Mucosa of gallbladder (tissue), 1 donor: ENCODE results near the gene NOVA1. TPM values are rescaled to one million over a fixed set of nuclear protein-coding genes. Genes with fewer than 3 reads are reported as not detected.

Source experiments
- DNase-seq: peaks from one replicate; pipeline ENCODE4 v3.0.0-alpha.2; 2020; ENCODE audit warnings: low spot score
- total RNA-seq: library from RNA; stranded (reverse); gene quantifications from one replicate; pipeline ENCODE4 v1.2.1, GENCODE V29; 2021
- donor health status: DM: no; HTN: no; CAD: no.

NOVA1 gene
- total RNA-seq, 1 donor from 2014 or later = 18.7 TPM

GRCh38 chr14:26594148-26594547, 3.7 kb downstream of the NOVA1 start:
- DNase-seq = no peak

DNA sequence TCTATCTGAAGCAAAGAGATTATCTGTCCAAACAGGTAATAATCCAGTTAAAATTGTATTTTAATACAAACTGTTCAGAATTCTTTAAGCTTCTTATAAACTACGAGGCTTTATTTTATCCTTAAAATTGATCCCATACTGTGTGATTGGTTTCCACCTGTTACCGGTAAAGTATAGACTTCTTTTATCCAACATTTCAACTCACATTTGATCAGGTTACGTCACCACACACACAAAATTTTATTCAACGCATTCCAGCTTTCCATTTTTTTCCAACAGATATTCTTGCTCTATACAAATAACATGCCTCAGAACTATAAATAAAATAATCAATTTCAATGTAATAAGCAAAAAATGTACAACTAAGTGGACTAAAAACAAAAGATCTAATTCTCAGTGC, 4.5 kb downstream of the NOVA1 start:
- no peak for DNase-seq

- no peak for DNase-seq
These were observed 7.9 kb downstream of the NOVA1 start for GRCh38 chr14:26589925-26590324.

- no peak for DNase-seq
These were observed 20.1 kb downstream of the NOVA1 start for GRCh38 chr14:26577711-26578110.

- DNase-seq = no peak
These were observed 43.6 kb downstream of the NOVA1 start for GRCh38 chr14:26554069-26554772.

GRCh38 chr14:26549571-26549970, 48.3 kb downstream of the NOVA1 start:
- no peak for DNase-seq

- DNase-seq = no peak
These were observed 49.4 kb downstream of the NOVA1 start for GRCh38 chr14:26548406-26548805.

GRCh38 chr14:26538176-26538575, 59.7 kb downstream of the NOVA1 start:
- DNase-seq = no peak

GRCh38 chr14:26531894-26532293, 65.9 kb downstream of the NOVA1 start:
- DNase-seq = no peak

GRCh38 chr14:26528415-26529182, 69.2 kb downstream of the NOVA1 start:
- peak; percentile 53 for DNase-seq

- no peak for DNase-seq
These were observed 70.7 kb downstream of the NOVA1 start for GRCh38 chr14:26527095-26527494.

GRCh38 chr14:26526137-26526536, 71.7 kb downstream of the NOVA1 start:
- no peak for DNase-seq

DNA sequence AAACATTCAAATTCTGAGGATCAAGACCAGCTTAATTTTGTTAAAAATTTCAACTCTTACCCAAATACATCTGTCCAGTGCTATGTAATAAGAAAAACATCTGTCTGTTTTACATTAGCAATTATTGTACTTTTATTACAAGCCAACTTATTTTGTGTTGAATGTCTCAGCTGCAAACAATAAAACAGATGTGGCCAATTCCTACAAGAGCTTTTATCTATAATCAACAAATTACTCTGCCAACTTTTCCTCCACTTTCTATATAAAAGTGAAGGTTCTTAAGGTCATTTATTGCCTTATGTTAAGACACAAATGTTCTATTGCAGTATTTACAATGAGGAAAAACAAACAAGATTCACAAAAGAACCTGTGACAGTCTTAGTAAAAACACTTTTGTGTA, 72.7 kb downstream of the NOVA1 start:
- DNase-seq = no peak

GRCh38 chr14:26522967-26523366, 74.9 kb downstream of the NOVA1 start:
- DNase-seq = no peak

GRCh38 chr14:26517771-26518170, 80.1 kb downstream of the NOVA1 start:
- no peak for DNase-seq

- no peak for DNase-seq
These were observed 97.8 kb downstream of the NOVA1 start for GRCh38 chr14:26500028-26500427.

DNA sequence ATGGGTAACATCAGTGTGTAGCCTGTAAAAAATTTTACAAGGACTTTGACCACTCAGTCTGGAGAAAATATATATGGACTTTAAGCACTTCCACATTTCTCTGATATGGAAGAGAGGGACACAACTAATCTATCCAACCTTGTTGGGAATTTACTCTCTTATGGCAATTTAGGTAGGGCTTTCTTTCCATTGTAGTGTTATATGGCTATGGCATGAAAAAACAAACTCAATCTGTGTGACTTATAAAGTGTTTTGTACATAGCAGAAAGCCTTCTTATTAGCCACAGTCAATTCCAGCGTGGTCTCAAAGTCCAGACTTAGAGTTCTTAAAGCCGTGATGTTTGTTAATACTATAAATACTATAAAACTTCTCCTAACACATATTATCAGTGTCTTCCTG, 98.3 kb downstream of the NOVA1 start:
- no peak for DNase-seq

DNA sequence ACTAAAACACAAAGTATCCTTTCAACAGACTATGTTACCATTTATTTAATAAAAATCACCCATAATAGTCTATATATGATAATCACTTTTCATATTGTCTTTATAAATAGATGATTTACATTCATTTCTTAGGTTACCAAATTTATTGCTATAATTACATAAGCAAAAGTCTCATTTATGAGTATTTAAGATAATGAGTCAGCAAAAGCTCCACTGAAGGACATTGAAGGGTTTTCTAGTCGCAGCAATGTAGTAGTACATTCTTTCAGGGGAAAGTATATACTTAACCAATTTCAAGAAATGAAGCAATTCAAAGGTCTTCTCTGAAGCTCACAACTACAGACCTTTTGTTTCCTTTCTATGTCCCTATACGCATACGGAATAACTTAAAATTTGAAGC, 110.9 kb downstream of the NOVA1 start:
- no peak for DNase-seq

GRCh38 chr14:26484562-26484961, 113.3 kb downstream of the NOVA1 start:
- DNase-seq = no peak

DNA sequence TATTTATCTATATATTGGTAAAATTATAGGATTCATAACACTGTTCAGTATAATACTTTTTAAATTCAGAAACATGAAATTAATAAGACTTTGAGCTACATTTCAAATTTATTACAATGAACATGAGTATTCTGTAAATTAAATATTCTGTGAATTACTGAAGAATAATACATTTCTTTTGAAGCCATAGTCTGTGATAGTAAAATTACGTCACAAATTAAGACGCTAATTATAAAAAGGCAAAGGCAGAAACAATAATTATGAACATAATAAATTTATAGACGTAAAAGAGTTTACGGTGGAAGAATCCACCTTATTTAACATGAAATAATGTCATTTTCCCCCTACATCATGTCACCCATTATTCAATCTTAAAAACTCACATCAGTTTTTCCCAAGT, 118.9 kb downstream of the NOVA1 start:
- no peak for DNase-seq

GRCh38 chr14:26466862-26467261, 131.0 kb downstream of the NOVA1 start:
- no peak for DNase-seq

- DNase-seq = no peak
These were observed 134.7 kb downstream of the NOVA1 start for GRCh38 chr14:26463136-26463535.

- no peak for DNase-seq
These were observed 143.7 kb downstream of the NOVA1 start for GRCh38 chr14:26454105-26454504.
